HEK293T (cell line): ENCODE measurements around the gene AP4B1.

Source experiments
- ELF4 ChIP-seq: fragments of 450-650 bp; IDR thresholded peaks from 2 replicates; pipeline ENCODE4 v1.6.1; 2017; ENCODE audit warnings: antibody characterized with exemption
- FOXM1 ChIP-seq: fragments of 450-650 bp; IDR thresholded peaks from 2 replicates; pipeline ENCODE4 v1.6.1; 2017; ENCODE audit warnings: mild to moderate bottlenecking, borderline replicate concordance
- PKNOX1 ChIP-seq: fragments of 450-650 bp; IDR thresholded peaks from 2 replicates; pipeline ENCODE4 v1.6.1; 2016
- SUZ12 ChIP-seq: fragments of 450-650 bp; IDR thresholded peaks from 2 replicates; pipeline ENCODE4 v1.6.1; 2016; ENCODE audit warnings: mild to moderate bottlenecking
- ZNF384 ChIP-seq: fragments of 450-650 bp; IDR thresholded peaks from 2 replicates; pipeline ENCODE4 v1.6.1; 2016

GRCh38 chr1:113903501-113904292, 902 bp downstream of the AP4B1 start:
- TF ChIP-seq FOXM1 (no peak), ZNF384 (no peak), SUZ12 (no peak), PKNOX1 (no peak), ELF4 (no peak)
